GM12878 (cell line): ENCODE data around the gene ELL. TPM values are rescaled to one million over a fixed set of nuclear protein-coding genes. Genes with fewer than 3 reads are reported as not detected.

Experiments used
- CBFB ChIP-seq: IDR thresholded peaks from 2 replicates; pipeline ENCODE4 v1.6.1; 2016; ENCODE audit warnings: antibody characterized with exemption, low read depth
- ESRRA ChIP-seq: IDR thresholded peaks from 2 replicates; pipeline ENCODE4 v1.6.1; 2012; ENCODE audit warnings: mild to moderate bottlenecking, low read length, improper control_type of control experiment
- HDAC2 ChIP-seq: fragments of 200-600 bp; sonication (generic); IDR thresholded peaks from 2 replicates; pipeline ENCODE4 v1.6.1; 2017
- JUNB ChIP-seq: IDR thresholded peaks from 2 replicates; pipeline ENCODE4 v1.6.1; 2016; ENCODE audit warnings: antibody characterized with exemption, mild to moderate bottlenecking
- LARP7 ChIP-seq: fragments of 450-650 bp; IDR thresholded peaks from 2 replicates; pipeline ENCODE4 v1.6.1; 2017; ENCODE audit warnings: mild to moderate bottlenecking
- MYB ChIP-seq: fragments of 150-350 bp; IDR thresholded peaks from 2 replicates; pipeline ENCODE4 v1.6.1; 2014; ENCODE audit warnings: mild to moderate bottlenecking, low read depth, low read length, borderline replicate concordance
- NR2C2 ChIP-seq: IDR thresholded peaks from 2 replicates; pipeline ENCODE4 v1.6.1; 2011; ENCODE audit warnings: borderline replicate concordance, low read depth; ENCODE audit not compliant: control insufficient read depth, insufficient read length
- NR2F1 ChIP-seq: fragments of 450-650 bp; conservative IDR thresholded peaks from 2 replicates; pipeline ENCODE4 v1.6.1; 2017; ENCODE audit warnings: mild to moderate bottlenecking
- RFX5 ChIP-seq: IDR thresholded peaks from 2 replicates; pipeline ENCODE4 v1.6.1; 2011; ENCODE audit warnings: low read depth, low read length, improper control_type of control experiment
- RUNX3 ChIP-seq: IDR thresholded peaks from 2 replicates; pipeline ENCODE4 v1.6.1; 2012; ENCODE audit warnings: low read length, inconsistent platforms
- TCF7 ChIP-seq: IDR thresholded peaks from 2 replicates; pipeline ENCODE4 v1.6.1; 2014; ENCODE audit warnings: antibody characterized with exemption, borderline replicate concordance
- YY1 ChIP-seq: IDR thresholded peaks from 2 replicates; pipeline ENCODE4 v1.6.1; 2011; ENCODE audit warnings: low read depth, mild to moderate bottlenecking, low read length
- ZNF622 ChIP-seq: fragments of 450-650 bp; IDR thresholded peaks from 2 replicates; pipeline ENCODE4 v1.6.1; 2017; ENCODE audit warnings: mild to moderate bottlenecking, inconsistent platforms
- polyA plus RNA-seq, 11 experiments: library from polyadenylated mRNA; depleted of rRNA in 4 of 11; unstranded in 6 of 11; stranded (reverse) in 5 of 11; fragments of >200 nt; fragmentation: Nextera tagmentation in 4 of 11; fragmentation: Illumina TruSeq in 1 of 11; extraction: Ambion mirVana in 4 of 11; extraction: Trizol in 1 of 11; gene quantifications; 1 replicate in 1 of 11; 2 replicates in 10 of 11; pipeline versions ENCODE4 v1.2.1 to v1.2.3, GENCODE V29; 2011 to 2016; ENCODE audit warnings: inconsistent platforms in 2 of 11, missing spikeins in 2 of 11, low read depth in 1 of 11
- total RNA-seq, 4 experiments: library from RNA; depleted of rRNA in 3 of 4; stranded (reverse); fragments of >200 nt in 3 of 4; fragmentation: Illumina TruSeq in 1 of 4; extraction: Trizol in 1 of 4; gene quantifications; 2 replicates each; pipeline versions ENCODE4 v1.2.1 to v1.2.3, GENCODE V29; 2013 to 2021
- TF ChIP-seq, protein P1 (sequence below): fragments of 450-650 bp; IDR thresholded peaks from 2 replicates; pipeline ENCODE4 v1.6.1; 2017; ENCODE audit warnings: antibody characterized with exemption, mild to moderate bottlenecking, moderate library complexity
- TF ChIP-seq, protein P2 (sequence below): IDR thresholded peaks from 2 replicates; pipeline ENCODE4 v1.6.1; 2012; ENCODE audit warnings: low read depth, low read length, improper control_type of control experiment
- TF ChIP-seq, protein P3 (sequence below): IDR thresholded peaks from 2 replicates; pipeline ENCODE4 v1.6.1; 2011; ENCODE audit warnings: mild to moderate bottlenecking, low read depth, low read length, moderate library complexity; ENCODE audit not compliant: insufficient replicate concordance
- TF ChIP-seq, protein P4 (sequence below): IDR thresholded peaks from 2 replicates; pipeline ENCODE4 v1.6.1; 2012; ENCODE audit warnings: mild to moderate bottlenecking, low read depth, low read length
- TF ChIP-seq, protein P5 (sequence below): IDR thresholded peaks from 2 replicates; pipeline ENCODE4 v1.6.1; 2011; ENCODE audit warnings: borderline replicate concordance, low read depth, mild to moderate bottlenecking, moderate library complexity, mixed read lengths, low read length; ENCODE audit not compliant: insufficient read depth; ENCODE audit errors: extremely low read length
- TF ChIP-seq, protein P6 (sequence below): fragments of 450-650 bp; conservative IDR thresholded peaks from 2 replicates; pipeline ENCODE4 v1.6.1; 2017; ENCODE audit warnings: mild to moderate bottlenecking, moderate library complexity

The ELL gene
- total and polyA plus RNA-seq, 10 of the 15 experiments (the other 5 are each of a cell fraction or from before 2014, with no cell fraction given) = 0.91 to 25.0 (median 9.1) TPM

DNA sequence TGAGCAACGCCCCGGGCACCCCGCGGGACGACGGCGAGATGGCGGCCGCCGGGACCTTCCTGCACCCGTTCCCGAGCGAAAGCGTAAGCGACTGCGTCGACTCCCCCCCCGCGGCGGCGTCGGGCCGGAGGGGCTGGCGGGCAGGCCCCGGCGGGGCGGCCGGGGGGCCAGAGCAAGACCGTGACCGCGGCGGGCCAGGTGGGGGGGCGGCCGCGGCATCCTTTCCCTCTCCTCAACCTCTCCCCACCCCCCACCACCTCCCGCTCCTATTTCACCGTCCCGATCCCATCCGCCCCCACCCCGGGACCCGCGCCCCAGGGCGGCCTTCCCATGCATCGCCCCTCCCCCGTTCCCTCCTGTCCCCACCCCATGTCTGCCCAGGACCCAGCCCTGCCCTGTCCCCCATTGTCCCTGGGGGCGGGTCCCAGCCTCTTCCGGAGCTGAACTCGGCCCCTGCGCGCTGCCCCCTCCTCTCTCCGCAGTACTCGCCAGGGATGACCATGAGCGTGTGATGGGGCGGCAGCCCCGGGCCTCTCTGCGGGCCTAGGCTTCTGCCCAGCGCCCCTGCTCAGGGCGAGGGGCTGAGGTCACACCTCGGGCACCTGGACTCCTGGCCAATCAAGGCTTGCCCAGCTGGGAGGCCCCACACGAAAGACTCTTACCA is 88.0 kb downstream of the ELL start (continued):
- TF ChIP-seq, protein P1, sequence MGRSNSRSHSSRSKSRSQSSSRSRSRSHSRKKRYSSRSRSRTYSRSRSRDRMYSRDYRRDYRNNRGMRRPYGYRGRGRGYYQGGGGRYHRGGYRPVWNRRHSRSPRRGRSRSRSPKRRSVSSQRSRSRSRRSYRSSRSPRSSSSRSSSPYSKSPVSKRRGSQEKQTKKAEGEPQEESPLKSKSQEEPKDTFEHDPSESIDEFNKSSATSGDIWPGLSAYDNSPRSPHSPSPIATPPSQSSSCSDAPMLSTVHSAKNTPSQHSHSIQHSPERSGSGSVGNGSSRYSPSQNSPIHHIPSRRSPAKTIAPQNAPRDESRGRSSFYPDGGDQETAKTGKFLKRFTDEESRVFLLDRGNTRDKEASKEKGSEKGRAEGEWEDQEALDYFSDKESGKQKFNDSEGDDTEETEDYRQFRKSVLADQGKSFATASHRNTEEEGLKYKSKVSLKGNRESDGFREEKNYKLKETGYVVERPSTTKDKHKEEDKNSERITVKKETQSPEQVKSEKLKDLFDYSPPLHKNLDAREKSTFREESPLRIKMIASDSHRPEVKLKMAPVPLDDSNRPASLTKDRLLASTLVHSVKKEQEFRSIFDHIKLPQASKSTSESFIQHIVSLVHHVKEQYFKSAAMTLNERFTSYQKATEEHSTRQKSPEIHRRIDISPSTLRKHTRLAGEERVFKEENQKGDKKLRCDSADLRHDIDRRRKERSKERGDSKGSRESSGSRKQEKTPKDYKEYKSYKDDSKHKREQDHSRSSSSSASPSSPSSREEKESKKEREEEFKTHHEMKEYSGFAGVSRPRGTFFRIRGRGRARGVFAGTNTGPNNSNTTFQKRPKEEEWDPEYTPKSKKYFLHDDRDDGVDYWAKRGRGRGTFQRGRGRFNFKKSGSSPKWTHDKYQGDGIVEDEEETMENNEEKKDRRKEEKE = no peak
- TF ChIP-seq, protein P2, sequence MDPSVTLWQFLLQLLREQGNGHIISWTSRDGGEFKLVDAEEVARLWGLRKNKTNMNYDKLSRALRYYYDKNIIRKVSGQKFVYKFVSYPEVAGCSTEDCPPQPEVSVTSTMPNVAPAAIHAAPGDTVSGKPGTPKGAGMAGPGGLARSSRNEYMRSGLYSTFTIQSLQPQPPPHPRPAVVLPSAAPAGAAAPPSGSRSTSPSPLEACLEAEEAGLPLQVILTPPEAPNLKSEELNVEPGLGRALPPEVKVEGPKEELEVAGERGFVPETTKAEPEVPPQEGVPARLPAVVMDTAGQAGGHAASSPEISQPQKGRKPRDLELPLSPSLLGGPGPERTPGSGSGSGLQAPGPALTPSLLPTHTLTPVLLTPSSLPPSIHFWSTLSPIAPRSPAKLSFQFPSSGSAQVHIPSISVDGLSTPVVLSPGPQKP = no peak
- TF ChIP-seq, protein P3, sequence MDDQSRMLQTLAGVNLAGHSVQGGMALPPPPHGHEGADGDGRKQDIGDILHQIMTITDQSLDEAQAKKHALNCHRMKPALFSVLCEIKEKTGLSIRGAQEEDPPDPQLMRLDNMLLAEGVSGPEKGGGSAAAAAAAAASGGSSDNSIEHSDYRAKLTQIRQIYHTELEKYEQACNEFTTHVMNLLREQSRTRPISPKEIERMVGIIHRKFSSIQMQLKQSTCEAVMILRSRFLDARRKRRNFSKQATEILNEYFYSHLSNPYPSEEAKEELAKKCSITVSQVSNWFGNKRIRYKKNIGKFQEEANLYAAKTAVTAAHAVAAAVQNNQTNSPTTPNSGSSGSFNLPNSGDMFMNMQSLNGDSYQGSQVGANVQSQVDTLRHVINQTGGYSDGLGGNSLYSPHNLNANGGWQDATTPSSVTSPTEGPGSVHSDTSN = no peak
- TF ChIP-seq JUNB (no peak), RFX5 (no peak), ZNF622 (no peak), YY1 (0 out of 2 replicates have a peak, but pooled peaks have one; percentile 23), LARP7 (peak; percentile 15; the same call in 1 of the 2 replicates), ESRRA (no peak), TCF7 (no peak), HDAC2 (no peak), MYB (no peak), NR2C2 (no peak), NR2F1 (no peak), CBFB (no peak), RUNX3 (no peak)
- TF ChIP-seq, protein P4, sequence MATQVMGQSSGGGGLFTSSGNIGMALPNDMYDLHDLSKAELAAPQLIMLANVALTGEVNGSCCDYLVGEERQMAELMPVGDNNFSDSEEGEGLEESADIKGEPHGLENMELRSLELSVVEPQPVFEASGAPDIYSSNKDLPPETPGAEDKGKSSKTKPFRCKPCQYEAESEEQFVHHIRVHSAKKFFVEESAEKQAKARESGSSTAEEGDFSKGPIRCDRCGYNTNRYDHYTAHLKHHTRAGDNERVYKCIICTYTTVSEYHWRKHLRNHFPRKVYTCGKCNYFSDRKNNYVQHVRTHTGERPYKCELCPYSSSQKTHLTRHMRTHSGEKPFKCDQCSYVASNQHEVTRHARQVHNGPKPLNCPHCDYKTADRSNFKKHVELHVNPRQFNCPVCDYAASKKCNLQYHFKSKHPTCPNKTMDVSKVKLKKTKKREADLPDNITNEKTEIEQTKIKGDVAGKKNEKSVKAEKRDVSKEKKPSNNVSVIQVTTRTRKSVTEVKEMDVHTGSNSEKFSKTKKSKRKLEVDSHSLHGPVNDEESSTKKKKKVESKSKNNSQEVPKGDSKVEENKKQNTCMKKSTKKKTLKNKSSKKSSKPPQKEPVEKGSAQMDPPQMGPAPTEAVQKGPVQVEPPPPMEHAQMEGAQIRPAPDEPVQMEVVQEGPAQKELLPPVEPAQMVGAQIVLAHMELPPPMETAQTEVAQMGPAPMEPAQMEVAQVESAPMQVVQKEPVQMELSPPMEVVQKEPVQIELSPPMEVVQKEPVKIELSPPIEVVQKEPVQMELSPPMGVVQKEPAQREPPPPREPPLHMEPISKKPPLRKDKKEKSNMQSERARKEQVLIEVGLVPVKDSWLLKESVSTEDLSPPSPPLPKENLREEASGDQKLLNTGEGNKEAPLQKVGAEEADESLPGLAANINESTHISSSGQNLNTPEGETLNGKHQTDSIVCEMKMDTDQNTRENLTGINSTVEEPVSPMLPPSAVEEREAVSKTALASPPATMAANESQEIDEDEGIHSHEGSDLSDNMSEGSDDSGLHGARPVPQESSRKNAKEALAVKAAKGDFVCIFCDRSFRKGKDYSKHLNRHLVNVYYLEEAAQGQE = no peak
- TF ChIP-seq, protein P5, sequence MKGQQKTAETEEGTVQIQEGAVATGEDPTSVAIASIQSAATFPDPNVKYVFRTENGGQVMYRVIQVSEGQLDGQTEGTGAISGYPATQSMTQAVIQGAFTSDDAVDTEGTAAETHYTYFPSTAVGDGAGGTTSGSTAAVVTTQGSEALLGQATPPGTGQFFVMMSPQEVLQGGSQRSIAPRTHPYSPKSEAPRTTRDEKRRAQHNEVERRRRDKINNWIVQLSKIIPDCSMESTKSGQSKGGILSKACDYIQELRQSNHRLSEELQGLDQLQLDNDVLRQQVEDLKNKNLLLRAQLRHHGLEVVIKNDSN = no peak
- TF ChIP-seq, protein P6, sequence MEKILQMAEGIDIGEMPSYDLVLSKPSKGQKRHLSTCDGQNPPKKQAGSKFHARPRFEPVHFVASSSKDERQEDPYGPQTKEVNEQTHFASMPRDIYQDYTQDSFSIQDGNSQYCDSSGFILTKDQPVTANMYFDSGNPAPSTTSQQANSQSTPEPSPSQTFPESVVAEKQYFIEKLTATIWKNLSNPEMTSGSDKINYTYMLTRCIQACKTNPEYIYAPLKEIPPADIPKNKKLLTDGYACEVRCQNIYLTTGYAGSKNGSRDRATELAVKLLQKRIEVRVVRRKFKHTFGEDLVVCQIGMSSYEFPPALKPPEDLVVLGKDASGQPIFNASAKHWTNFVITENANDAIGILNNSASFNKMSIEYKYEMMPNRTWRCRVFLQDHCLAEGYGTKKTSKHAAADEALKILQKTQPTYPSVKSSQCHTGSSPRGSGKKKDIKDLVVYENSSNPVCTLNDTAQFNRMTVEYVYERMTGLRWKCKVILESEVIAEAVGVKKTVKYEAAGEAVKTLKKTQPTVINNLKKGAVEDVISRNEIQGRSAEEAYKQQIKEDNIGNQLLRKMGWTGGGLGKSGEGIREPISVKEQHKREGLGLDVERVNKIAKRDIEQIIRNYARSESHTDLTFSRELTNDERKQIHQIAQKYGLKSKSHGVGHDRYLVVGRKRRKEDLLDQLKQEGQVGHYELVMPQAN = no peak
